Lower lobe of right lung (tissue), 2 donors: ENCODE data around the gene UGT1A4. TPM values are rescaled to one million over a fixed set of nuclear protein-coding genes. Genes with fewer than 3 reads are reported as not detected.
"Not testable (repeated sequence)": the region's sequence is repeated elsewhere in the genome, so short reads cannot be mapped to it uniquely, and the experiment has no call there.

Experiments
- ATAC-seq, 2 donors: fragments of 200-7000 bp; cut with Tn5 transposase; one replicate each; pipeline ENCODE4 v1.9.1; 2020 to 2022; ENCODE audit warnings: mild to moderate bottlenecking in 2 of 2, moderate library complexity in 2 of 2
- DNase-seq: peaks from one replicate; pipeline ENCODE4 v3.0.0-alpha.2; 2020
- H3K27ac ChIP-seq: fragments of 200-600 bp; one replicate; pipeline ENCODE4 v1.8.0; 2022
- H3K27me3 ChIP-seq: fragments of 200-600 bp; one replicate; pipeline ENCODE4 v1.8.0; 2022; ENCODE audit warnings: low read depth
- H3K36me3 ChIP-seq: fragments of 200-600 bp; one replicate; pipeline ENCODE4 v1.8.0; 2022; ENCODE audit warnings: mild to moderate bottlenecking
- H3K4me1 ChIP-seq: fragments of 200-600 bp; one replicate; pipeline ENCODE4 v1.8.0; 2022
- H3K4me3 ChIP-seq: fragments of 200-600 bp; one replicate; pipeline ENCODE4 v1.8.0; 2022; ENCODE audit warnings: mild to moderate bottlenecking
- H3K9me3 ChIP-seq: fragments of 200-600 bp; one replicate; pipeline ENCODE4 v1.8.0; 2022
- intact Hi-C: fragments of 100-400 bp; cut with DNase I; formaldehyde crosslinking; loops from one replicate; pipeline ENCODE4 v1.11.0; 2022
- total RNA-seq: library from RNA; stranded (reverse); fragmentation: NEBNext Ultra II Directional; extraction: Animal tissue kit (Norgen Biotek cat#: 25700); gene quantifications from one replicate; pipeline ENCODE4 v1.2.1, GENCODE V29; 2021
- TF ChIP-seq, protein P1 (sequence below): fragments of 200-600 bp; IDR thresholded peaks from one replicate; pipeline ENCODE4 v1.8.0; 2022; ENCODE audit warnings: antibody characterized with exemption, mild to moderate bottlenecking
- donor health status: DM: no; HTN: yes; CAD: no; lungs with severe emphysema.

Gene UGT1A4
- total RNA-seq, 1 donor from 2014 or later, result not detected

GRCh38 chr2:233700028-233700635 is 18.4 kb upstream of the UGT1A4 start:
- DNase-seq, result no peak

GRCh38 chr2:233700842-233701241 is 17.7 kb upstream of the UGT1A4 start:
- DNase-seq, H3K27me3 ChIP-seq, H3K4me3 ChIP-seq, H3K36me3 ChIP-seq, H3K4me1 ChIP-seq, intact Hi-C loops, ATAC-seq, H3K9me3 ChIP-seq, H3K27ac ChIP-seq: not testable (repeated sequence)

More at GRCh38 chr2:233700028-233700635, 18.4 kb upstream of the UGT1A4 start:
- Histone ChIP-seq H3K36me3 (no peaks in the 10 kb centered on the region), H3K4me1 (no peaks in the 10 kb centered on the region), H3K27ac (no peak overlapping the region), H3K9me3 (no peaks in the 10 kb centered on the region), H3K27me3 (no peaks in the 10 kb centered on the region), H3K4me3 (no peak overlapping the region)
- TF ChIP-seq, protein P1, sequence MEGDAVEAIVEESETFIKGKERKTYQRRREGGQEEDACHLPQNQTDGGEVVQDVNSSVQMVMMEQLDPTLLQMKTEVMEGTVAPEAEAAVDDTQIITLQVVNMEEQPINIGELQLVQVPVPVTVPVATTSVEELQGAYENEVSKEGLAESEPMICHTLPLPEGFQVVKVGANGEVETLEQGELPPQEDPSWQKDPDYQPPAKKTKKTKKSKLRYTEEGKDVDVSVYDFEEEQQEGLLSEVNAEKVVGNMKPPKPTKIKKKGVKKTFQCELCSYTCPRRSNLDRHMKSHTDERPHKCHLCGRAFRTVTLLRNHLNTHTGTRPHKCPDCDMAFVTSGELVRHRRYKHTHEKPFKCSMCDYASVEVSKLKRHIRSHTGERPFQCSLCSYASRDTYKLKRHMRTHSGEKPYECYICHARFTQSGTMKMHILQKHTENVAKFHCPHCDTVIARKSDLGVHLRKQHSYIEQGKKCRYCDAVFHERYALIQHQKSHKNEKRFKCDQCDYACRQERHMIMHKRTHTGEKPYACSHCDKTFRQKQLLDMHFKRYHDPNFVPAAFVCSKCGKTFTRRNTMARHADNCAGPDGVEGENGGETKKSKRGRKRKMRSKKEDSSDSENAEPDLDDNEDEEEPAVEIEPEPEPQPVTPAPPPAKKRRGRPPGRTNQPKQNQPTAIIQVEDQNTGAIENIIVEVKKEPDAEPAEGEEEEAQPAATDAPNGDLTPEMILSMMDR, result no peak
- peak in 1 of 2 donors; percentile 54 for ATAC-seq
- intact Hi-C loops, result no loop called here

DNA sequence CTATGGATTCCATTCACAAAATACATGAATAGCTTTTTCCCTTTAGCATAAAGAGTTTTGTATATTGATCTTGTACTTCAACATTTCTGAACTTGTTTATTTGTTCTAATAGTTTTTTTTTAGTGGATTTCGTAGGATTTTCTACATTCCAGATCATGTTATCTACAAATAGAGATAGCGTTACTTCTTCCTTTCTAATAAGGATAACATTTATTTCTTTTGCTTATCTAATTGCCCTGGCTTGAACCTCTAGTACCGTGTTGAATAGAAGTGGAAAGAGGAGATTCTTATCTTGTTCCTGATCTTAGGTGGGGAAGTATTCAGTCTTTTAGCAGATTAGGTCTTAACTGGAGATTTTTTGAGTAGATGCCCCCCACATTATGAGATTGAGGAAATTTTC is 16.3 kb upstream of the UGT1A4 start:
- Histone ChIP-seq H3K27me3 (no peaks in the 10 kb centered on the region), H3K4me1 (no peaks in the 10 kb centered on the region), H3K27ac (no peak overlapping the region), H3K36me3 (no peaks in the 10 kb centered on the region), H3K4me3 (no peak overlapping the region), H3K9me3 (no peaks in the 10 kb centered on the region)
- no peak for DNase-seq
- intact Hi-C loops, result no loop called here
- TF ChIP-seq, protein P1, result no peak
- ATAC-seq, result no peak

- intact Hi-C loops, result no loop called here
- TF ChIP-seq, protein P1, result no peak
- peak; percentile 52 to 61 for ATAC-seq
- Histone ChIP-seq H3K27me3 (no peaks in the 10 kb centered on the region), H3K4me3 (no peak overlapping the region), H3K27ac (no peak overlapping the region), H3K36me3 (no peaks in the 10 kb centered on the region), H3K9me3 (no peaks in the 10 kb centered on the region), H3K4me1 (peaks cover 2% of the 10 kb centered on the region)
- peak; percentile 53 for DNase-seq
These were observed 12.5 kb upstream of the UGT1A4 start for GRCh38 chr2:233705911-233706506.

DNA sequence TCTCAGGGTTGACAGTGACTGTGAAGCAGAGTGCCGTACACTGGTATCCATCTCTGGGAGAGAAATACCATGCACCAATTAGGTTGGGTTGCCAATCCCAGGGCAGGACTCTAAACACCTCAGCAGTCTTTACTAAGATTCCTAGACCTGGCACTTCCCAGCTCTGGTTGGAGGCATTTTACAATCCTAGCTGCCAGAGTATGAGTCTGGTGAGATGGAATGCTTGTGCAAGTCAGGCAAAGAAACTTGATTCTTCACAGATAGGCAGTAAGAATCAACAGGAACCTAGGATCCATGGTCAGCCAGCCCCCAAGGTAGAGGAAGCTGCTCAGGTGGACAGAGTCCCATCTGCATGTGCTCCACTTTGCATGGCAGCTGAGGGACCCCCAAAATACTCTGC is 11.8 kb upstream of the UGT1A4 start:
- ATAC-seq (no peak), DNase-seq (no peak)
- intact Hi-C loops, result no loop called here
- H3K4me1 ChIP-seq, result peaks cover 9% of the 10 kb centered on the region
- H3K36me3 ChIP-seq, result no peaks in the 10 kb centered on the region
- H3K4me3 ChIP-seq, result no peak overlapping the region
- no peak overlapping the region for H3K27ac ChIP-seq
- TF ChIP-seq, protein P1, result no peak
- no peaks in the 10 kb centered on the region for H3K9me3 ChIP-seq
- no peaks in the 10 kb centered on the region for H3K27me3 ChIP-seq

GRCh38 chr2:233707940-233708644 is 10.4 kb upstream of the UGT1A4 start:
- H3K4me1 ChIP-seq, result peaks cover 9% of the 10 kb centered on the region
- no peaks in the 10 kb centered on the region for H3K9me3 ChIP-seq
- intact Hi-C loops, result no loop called here
- no peaks in the 10 kb centered on the region for H3K36me3 ChIP-seq
- no peak for ATAC-seq
- DNase-seq, result no peak
- H3K27me3 ChIP-seq, result no peaks in the 10 kb centered on the region
- TF ChIP-seq, protein P1, result no peak
- H3K4me3 ChIP-seq, result no peak overlapping the region
- H3K27ac ChIP-seq, result no peak overlapping the region
